T follicular helper cell (primary cell): Measurements from ENCODE around the gene MOB3B.
"Not testable (repeated sequence)": the region's sequence is repeated elsewhere in the genome, so short reads cannot be mapped to it uniquely, and the experiment has no call there.

Experiments
- DNase-seq: peaks from one replicate; pipeline ENCODE4 v3.0.0-alpha.2; 2020; ENCODE audit warnings: low read depth

The MOB3B gene

DNA sequence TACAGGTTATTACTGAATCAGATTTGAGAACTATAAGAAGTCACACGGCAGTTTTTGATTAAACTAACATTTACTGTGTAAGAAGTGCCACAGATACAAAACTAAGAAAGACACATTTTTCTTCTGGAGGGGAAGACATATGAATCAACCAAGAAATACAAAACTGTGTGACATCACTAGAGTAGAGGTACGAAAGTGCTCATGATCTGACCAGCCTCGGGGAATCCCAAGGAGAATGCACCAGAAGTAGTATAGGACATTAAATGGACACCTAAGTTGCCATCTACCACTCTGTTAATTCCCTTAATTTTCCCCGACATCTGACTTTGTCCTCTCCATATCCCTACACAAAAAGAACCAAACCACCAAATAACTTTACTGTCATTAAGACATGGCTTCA, 10.8 kb downstream of the MOB3B start:
- no peak for DNase-seq

DNA sequence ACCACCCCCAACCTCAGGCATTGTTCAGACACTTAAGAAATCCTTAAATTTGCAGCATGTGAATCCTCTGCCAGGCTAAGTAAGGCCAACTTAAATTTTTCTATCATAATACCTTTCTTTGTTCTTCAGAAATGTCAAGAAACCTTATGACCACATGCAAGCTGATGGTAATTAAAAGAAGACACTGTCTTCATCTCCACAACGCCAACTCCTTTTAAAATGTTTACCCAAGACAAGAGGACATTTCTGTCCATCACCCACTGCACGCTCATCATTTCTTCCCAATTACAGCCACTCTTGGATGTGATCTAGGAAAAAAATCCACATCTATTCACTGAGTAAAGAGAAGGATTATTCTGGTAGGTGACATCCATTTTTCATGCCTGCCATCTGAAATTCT, 11.6 kb downstream of the MOB3B start:
- no peak for DNase-seq

DNA sequence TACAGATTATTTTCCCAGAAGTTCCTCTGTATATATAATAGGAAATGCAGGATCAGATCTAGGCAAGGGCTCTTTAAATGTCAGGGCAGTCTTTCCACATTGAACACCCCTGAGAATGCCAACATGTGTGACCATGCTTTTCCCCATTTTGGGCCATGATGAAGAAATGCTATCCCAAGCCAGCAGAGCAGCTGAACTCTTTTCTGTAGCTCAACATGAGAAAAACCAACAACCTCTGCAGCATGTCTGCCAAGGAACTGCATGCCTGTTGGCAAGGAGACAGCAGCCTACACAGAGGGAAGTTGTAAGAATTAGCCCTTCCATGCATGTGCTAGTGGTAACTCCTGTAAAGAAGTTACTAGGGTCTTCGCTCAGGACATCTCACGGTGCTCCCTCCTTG, 15.1 kb downstream of the MOB3B start:
- no peak for DNase-seq

DNA sequence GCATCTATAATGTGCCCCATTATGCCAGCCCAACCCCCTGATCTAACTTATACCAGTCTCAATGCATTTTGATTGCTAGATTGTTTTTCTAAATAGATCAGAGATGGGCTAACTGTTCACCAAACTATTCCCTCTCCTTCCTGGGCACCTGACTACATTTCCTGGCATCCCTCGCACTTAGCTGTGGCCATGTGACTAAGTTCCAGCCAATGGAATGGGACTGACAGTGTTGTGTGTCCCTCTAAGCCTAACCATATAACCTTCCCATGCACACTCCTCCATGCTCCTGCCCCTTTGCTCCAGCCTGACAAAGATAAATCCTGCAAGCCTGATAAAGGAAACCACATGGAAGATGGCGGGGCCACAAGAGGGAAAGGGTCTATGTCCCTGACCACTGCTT, 17.8 kb downstream of the MOB3B start:
- DNase-seq, result no peak

DNA sequence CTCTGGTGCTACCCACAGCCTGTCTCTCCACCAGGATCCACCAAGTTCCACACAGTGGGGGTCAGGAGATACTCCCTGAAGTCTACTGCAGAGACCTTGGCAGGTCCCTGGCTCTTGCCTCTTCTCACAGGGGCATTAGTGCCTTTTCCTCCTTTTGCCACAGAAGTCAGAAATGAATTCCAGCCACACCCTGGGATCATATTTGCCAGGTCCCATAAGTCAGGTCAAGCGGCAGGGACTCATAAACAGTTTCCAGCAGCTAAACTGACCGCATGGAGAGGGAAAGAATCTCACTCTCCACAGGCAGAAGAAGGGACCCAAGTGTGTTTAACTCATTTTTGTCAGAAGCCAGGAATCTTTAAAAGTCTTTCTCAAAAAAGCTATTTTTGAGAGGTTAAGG, 18.8 kb downstream of the MOB3B start:
- DNase-seq, result no peak

DNA sequence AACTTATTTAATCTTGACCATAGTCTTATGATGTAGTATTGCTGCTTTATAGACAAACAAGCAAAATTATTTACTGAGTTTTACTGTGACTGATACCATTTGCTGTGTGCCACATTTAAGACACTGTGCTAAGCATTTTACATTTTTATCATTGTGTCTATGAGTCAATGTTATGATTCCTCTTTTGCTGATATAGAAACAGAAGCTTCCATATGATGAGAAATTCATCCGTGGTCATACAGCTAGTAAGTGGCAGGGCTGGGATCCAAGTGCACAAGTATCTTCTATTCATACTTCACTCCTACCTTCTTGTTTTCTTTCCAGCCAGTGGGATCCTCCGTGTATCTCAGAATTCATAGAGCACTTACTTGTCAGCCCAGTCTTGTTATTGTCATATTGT, 22.6 kb downstream of the MOB3B start:
- no peak for DNase-seq

DNA sequence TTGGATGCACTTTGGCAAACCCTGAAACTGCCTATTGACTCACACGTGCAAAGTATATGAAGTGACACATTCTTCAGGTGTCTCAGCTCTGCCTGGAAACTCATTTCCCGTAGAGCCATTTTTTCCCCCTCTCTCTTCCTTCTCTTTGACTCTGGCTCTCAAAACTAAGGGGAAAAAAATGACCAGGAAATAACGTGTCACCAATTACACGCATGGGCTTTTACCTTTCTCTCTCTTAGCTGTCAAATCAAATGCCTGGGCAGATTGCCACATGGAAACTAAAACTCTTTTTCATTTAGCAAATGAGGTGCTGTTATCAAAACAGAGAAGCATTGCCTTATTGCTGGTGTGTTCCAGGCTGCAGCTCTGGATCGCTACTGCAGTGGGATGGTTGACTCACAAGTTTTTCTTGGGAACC, 23.9 kb downstream of the MOB3B start:
- no peak for DNase-seq

DNA sequence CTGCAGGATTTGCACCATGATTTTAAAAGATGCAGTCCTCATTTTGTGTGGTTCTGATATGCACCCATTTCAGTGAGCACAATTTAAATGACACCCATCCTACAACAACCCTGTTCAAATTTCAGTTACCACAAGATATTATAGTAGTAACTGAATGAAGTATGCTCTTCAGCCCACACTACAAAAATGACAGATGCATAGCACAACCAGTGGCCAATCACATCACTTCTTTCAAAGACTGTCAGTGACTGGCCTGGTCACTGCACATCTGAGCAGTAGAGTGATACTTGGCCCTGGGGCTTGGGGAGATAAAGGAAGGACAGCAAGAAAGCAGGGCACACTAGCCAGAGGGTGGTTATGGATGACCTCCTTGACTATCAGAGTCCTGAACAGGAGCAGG, 25.4 kb downstream of the MOB3B start:
- no peak for DNase-seq

DNA sequence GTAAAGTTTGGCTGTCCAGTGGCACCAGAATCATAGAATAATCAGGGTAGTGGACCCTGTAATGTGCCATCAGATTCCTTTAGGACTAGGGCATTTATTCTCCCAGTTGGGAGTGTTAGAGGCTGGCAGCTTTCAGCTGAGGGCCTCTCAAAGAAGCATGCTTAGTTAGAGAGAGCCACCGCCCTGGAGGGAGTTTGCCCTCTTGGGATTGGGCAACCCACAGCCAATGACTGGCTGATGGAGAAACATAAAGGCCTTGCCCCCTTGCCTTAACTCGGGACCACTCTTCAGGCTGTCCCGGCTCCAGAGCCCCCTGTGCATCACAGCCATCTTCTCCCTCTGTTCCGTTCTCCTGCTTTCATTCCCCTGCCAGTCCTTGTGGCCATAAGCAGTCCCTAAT, 26.0 kb downstream of the MOB3B start:
- no peak for DNase-seq

DNA sequence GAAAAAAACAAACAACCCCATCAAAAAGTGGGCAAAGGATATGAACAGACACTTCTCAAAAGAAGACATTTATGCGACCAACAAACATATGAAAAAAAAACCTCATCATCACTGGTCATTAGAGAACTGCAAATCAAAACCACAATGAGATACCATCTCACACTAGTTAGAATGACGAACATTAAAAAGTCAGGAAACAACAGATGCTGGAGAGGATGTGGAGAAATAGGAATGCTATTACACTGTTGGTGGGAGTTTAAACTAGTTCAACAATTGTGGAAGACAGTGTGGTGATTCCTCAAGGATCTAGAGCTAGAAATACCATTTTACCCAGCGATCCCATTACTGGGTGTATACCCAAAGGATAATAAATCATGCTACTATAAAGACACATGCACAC, 28.7 kb downstream of the MOB3B start:
- not testable (repeated sequence) for DNase-seq

DNA sequence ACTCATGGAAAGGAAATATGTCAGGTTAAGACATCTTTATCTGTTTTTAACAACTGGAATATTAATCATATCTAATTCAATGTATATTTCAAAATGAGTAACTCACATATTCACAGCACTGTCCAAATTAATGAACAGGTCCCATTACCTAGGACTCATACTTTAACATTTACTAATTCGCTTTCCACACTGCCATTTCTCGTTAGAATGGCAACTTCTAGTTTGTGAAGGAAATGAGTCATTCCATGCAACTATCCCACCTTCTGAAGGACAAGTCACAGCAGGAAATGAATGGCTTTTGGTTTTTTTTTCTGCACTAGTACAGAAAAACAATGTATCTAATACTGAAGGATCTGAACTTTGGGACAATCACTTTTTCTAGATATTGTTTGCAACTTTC, 30.2 kb downstream of the MOB3B start:
- no peak for DNase-seq

DNA sequence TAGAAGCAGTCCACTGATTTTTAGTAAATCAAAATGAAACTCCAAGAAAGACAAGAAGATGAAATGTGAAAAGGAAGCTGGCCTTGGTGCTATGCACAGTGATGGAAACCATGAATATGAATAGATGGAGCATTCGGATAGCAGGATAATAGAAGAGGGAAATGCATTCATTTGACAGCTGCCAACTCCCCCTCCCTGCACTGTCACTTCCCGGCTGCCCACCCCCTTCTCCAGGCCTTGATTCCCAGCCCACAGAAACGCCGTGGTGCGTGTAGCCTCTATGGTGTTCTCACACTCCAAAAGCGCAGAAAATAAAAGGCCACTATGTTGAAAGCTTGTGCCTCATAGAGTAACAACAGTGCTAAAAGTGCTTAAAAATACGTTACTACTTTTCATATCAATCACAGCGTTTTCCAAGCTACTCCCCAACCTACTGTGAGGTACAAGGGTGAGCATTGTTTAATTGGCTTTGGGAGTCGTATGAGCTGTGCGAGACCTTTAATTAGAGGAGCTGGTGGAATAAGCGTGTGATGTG, 31.7 kb downstream of the MOB3B start:
- DNase-seq, result no peak

DNA sequence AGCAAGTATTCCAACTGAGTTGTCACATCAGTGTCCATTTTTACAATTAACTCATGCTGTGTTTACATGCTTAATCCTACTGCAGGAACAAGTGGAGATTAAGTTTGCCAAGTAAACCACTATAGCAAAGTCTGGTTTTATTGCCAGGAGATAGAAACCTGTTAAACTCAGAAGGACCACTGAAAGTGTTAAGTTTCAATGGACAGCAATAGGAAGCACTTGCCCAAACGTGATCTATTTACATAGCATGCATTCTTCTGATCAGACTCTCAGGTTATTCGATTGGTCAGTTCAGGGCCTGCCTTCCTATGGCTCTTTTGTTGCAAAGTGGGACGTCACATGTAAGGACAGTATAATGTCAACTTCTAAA, 33.5 kb downstream of the MOB3B start:
- no peak for DNase-seq

DNA sequence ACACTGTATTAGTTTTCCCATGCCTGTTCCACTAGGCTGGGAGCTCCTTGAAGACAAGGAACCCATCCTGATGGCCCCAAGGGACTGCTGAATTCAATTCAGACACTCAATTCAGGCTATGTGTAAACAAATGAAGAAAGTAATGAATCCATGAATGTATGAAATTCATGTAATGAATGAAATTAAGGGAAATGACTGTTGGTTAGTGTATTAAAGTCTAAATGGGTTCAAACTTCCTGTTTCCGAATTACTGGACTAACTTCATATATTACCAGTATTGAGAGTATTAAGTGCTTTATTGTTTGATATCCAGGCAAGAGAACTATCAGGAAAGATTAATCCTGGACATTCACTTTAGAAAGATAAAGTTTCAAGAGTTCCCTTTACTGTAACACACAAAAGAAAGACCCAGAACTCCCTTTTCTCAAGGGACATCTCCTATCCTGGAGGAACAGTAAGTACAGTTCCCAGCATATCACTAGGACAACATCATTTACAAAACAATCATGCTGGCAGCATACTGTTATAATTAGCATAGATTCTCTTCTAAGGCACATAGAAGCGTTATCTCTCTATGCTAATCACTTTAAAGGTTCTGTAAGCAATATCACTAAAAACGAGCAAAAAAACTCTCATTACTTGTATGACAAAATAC, 34.0 kb downstream of the MOB3B start:
- no peak for DNase-seq

DNA sequence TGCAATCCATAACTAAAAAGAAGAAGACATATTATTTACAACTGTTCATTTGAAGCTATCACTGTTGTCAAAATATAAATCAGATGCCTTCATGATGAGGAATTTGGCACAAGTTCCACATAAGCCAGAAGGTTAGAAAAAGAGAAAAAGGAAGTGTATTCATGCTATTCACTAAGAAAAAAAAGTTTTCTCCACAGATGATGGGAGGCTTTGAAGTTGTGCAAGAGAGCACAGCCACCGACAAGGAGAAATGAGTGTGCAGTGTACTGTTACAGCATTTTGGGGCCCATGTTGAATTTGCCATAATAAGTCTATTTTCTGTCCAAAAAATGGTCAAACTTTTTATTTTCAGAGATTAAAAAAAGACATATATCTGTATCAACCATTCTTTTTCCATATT, 38.5 kb downstream of the MOB3B start:
- no peak for DNase-seq

DNA sequence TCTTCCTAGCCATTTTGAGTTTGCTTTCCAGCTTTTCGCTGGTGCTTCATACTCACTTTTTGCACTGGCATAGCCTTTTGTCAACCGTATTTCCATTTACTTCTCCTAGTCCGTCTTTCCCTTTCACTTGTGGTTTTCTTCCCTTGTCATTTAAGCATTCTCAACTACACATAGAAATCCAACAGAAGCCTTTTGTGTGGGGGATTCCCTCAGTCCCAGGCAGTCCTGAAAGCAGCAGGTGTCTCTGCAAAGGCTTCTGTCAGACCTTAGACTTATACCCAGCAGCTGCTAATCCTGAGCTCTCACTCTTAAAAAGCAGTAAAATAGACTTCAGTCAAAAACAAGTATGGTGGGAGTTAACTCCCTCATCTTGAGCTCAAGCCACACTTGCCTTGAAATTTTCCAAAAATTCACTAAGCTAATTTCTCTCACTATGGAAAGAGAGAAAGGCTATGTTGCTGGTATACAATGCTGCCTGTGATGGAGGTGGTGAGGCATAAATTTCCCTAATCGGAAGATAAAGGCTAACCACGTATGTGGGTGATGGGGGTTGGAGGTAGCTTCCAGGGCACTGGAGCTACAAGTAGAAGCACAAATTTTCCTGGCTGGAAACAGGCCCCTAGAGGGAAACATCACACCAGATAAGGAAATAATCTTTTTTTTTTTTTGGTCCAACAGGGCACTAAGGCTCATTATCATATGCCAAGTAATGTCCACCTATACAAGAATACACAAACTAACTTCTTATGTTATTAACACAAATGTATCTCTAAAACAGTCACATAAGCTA, 40.3 kb downstream of the MOB3B start:
- no peak for DNase-seq

DNA sequence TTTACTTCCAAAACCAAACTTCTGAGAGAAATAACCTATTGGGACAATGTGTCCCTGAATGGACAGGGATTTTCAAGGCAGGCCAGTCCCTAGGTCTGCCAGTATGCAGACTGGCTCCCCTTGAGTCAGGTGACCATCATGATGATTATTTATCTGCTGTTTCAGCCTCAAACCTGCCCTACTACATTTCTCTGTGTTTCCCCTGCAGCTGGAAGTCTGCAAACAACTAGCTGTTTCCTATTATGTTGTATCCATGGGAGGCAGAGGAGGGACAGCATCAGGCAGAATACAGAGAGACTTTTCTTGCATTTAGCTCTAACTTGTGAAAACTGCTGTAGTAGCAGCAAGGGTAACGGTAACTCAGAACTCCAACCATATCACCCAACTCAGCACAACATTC, 41.7 kb downstream of the MOB3B start:
- DNase-seq, result no peak

DNA sequence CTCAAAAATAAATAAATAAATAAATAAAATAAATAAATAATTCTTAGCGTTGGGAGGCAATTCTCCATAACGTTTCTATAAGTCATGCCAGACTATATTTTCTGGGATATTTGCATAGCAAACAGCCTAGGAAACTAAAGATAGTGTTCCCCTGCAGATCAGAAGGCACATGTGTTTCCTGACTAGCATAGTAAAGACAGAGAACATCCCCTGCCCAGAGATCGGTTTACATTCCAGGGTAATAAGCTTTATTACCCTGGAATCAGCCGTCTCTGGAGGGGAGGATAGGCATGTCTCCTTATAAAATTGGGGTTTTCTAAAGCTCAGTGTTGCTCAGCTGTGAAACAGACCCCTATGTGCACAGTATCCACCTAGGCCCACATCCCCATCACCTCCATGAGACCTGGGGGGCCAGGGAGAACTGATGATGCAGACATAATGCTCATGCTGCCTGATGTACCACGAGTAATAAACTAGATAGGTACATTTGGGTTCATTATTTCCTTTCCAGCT, 42.4 kb downstream of the MOB3B start:
- no peak for DNase-seq

DNA sequence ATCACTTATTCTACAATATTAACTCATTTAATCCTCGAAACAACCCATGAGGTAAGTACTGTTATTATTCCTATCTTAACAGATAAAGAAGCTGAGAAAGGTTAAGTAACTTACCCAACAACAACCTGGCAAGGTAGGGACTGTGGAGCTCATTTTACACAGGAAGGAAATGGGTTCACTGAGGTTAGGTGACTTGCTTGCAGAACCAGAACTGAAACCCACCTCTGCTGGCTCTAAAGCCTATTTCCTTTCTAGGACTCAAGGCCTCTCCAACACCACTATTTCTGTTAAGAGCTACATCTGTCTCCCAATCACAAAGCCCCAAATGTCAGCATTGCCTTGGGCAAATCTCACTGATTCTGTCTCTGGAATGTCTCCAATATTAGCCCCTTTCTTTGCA, 44.5 kb downstream of the MOB3B start:
- no peak for DNase-seq

DNA sequence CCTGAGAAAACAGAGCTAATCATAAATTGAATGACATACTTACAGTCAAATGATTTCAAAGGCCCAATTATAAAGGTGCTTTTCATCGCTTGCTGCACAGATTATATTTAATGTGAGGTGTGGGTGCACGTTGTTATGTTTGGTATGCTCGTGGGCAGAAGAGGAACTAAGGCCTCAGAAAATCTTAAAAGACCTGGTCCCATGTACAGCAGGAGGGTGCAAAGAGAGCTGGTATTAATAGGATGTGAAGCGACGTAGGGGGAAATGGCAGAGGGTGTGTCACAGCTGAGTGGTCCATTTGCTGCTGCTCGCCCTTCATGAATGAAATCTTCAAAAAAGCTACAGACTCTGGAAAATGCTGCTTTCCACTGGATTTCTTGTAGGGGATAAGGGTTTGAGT, 46.0 kb downstream of the MOB3B start:
- no peak for DNase-seq

DNA sequence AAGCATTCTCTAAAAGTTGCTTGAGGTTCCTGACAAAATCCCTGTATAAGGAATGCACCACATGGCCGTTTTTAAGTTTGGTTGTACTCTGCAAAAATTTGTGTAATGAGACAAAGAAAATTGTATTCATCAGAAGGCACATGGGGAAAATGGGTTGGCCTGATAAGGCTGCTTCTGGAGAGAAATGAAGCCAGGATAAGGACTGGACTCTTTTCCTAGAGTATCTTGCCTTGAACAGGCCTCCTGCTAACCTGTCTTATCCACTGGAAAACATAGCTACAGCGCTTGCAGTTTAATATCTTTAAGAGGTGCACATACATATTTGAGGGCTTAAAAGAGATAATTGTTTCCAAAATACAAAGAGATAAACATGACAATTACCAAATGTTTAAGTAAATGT, 46.9 kb downstream of the MOB3B start:
- DNase-seq, result no peak

DNA sequence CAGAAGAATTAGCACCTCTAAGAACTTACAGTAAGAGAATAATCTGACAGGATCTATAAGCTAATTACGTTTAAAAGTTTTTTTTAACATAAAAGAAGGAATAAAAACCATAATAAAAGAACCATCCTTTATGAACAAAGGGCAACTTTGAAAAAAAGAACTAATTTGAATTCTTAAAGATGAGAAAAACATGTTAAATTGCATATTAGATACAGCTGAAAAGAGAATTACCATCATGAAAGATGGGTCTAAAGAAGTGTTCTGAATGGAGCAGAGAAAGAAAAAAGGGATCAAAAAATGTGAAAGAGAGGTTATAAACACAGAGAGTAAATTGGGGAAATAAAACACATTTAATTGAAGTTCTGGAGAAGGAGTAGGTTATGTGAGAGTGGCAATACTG, 51.3 kb downstream of the MOB3B start:
- no peak for DNase-seq

DNA sequence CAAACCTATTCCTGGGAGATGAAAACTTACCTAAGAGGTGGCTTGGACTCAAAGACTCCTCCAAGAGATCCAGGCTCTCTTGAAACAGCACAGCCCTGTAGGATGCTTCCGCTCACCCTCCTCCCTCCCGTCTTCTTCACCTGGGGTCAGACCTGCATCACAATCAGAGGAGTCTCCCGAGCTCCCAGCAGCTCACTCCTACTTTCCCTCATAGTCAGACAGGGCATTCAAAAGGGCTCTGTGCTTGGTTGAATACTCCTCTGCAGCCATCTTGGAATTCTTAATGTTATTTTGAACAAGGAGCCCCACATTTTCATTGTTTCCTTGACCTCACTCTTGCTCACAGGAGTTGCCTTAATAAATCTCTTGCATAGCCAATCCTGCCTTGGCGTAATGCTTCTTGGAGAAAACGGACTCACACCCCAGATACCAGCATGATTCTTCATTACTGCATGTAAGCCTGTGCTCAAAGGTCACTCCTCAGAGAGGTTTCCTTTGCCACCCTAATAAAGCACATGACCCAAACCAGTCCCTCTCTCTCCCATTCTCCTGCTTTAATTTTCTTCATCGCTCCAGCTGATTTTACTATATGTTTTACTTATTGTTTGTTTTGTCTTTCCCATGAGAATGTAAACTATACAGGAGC, 52.6 kb downstream of the MOB3B start:
- DNase-seq, result no peak
